B cell (primary cell): ENCODE data around the gene PLVAP. TPM values are rescaled to one million over a fixed set of nuclear protein-coding genes. Genes with fewer than 3 reads are reported as not detected.

Experiments used
- ATAC-seq: fragments of 200-7000 bp; cut with Tn5 transposase; one replicate; pipeline ENCODE4 v1.10.0; 2021; ENCODE audit warnings: low read depth, mild to moderate bottlenecking, moderate number of reproducible peaks, moderate library complexity
- CTCF ChIA-PET: fragments of 350-600 bp; sonication (Branson Sonifier 250); formaldehyde crosslinking; loops from one replicate; lab custom pipeline; 2021; ENCODE audit warnings: antibody characterized with exemption, inconsistent platforms; lab: Charles Lee
- POLR2A ChIA-PET: fragments of 350-600 bp; sonication (Branson Sonifier 250); formaldehyde crosslinking; loops from one replicate; lab custom pipeline; 2021; ENCODE audit warnings: antibody characterized with exemption; lab: Charles Lee
- DNase-seq: peaks from one replicate; pipeline ENCODE4 v3.0.0; 2013
- H2AFZ ChIP-seq: 2 replicates; pipeline ENCODE4 v1.6.1; 2012; ENCODE audit warnings: mild to moderate bottlenecking, low read depth, low read length; ENCODE audit not compliant: insufficient read depth, poor library complexity, severe bottlenecking
- H3K27ac ChIP-seq, 2 donors: 1 replicate in 1 of 2; 2 replicates in 1 of 2; pipeline ENCODE4 v1.5.1; 2012 to 2013; ENCODE audit warnings: low read length in 2 of 2, mild to moderate bottlenecking in 2 of 2, moderate library complexity in 1 of 2
- H3K27me3 ChIP-seq, 4 experiments: fragments of 200-600 bp in 1 of 4; sonication (generic) in 1 of 4; replicated peaks in 1 of 4; 1 replicate in 2 of 4; 2 replicates in 2 of 4; pipeline versions ENCODE4 v1.6.1 to v1.7.0; 2013 to 2016; ENCODE audit warnings: low read length in 3 of 4, mild to moderate bottlenecking in 2 of 4, mixed read lengths in 1 of 4, moderate library complexity in 1 of 4; ENCODE audit not compliant: insufficient read depth in 4 of 4, control insufficient read depth in 3 of 4; ENCODE audit errors: control extremely low read depth in 1 of 4
- H3K36me3 ChIP-seq, 2 experiments: replicated peaks in 1 of 2; 1 replicate in 1 of 2; 2 replicates in 1 of 2; pipeline versions ENCODE4 v1.6.1 to v1.7.1; 2013; ENCODE audit warnings: low read length in 1 of 2; ENCODE audit not compliant: insufficient read depth in 2 of 2, control insufficient read depth in 1 of 2; ENCODE audit errors: control extremely low read depth in 1 of 2, extremely low read depth in 1 of 2
- H3K4me1 ChIP-seq, 2 donors: fragments of 200-600 bp in 1 of 2; sonication (generic) in 1 of 2; 1 replicate in 1 of 2; 2 replicates in 1 of 2; pipeline versions ENCODE4 v1.5.1 to v1.6.1; 2013 to 2017; ENCODE audit warnings: low read length in 2 of 2; ENCODE audit not compliant: control insufficient read depth in 2 of 2, insufficient read depth in 2 of 2
- H3K4me2 ChIP-seq: replicated peaks from 2 replicates; pipeline ENCODE3; 2012; ENCODE audit warnings: mild to moderate bottlenecking, low read depth, low read length; ENCODE audit not compliant: poor library complexity, severe bottlenecking
- H3K4me3 ChIP-seq, 5 experiments: fragments of 200-600 bp in 1 of 5; sonication (generic) in 1 of 5; 1 replicate in 3 of 5; 2 replicates in 2 of 5; pipeline versions ENCODE4 v1.5.1 to v1.7.0; 2011 to 2016; ENCODE audit warnings: low read length in 4 of 5, mild to moderate bottlenecking in 4 of 5, low read depth in 2 of 5, control low read depth in 1 of 5, moderate library complexity in 1 of 5; ENCODE audit not compliant: insufficient read depth in 1 of 5; ENCODE audit errors: control extremely low read depth in 1 of 5, extremely low read depth in 1 of 5
- H3K79me2 ChIP-seq: fragments of 200-600 bp; sonication (generic); one replicate; pipeline ENCODE4 v1.6.0; 2016; ENCODE audit warnings: low read length; ENCODE audit not compliant: control insufficient read depth, insufficient read depth
- H3K9ac ChIP-seq: fragments of 200-600 bp; sonication (generic); 2 replicates; pipeline ENCODE4 v1.6.1; 2017; ENCODE audit warnings: mild to moderate bottlenecking, low read length, moderate library complexity
- H3K9me3 ChIP-seq, 3 donors: one replicate each; pipeline versions ENCODE4 v1.6.1 to v1.7.1; 2013; ENCODE audit warnings: low read length in 2 of 3; ENCODE audit not compliant: control insufficient read depth in 2 of 3, insufficient read depth in 1 of 3; ENCODE audit errors: control extremely low read depth in 1 of 3
- H4K20me1 ChIP-seq: 2 replicates; pipeline ENCODE4 v1.6.0; 2012; ENCODE audit warnings: mild to moderate bottlenecking, low read length; ENCODE audit not compliant: insufficient read depth, control insufficient read depth, poor library complexity, severe bottlenecking
- H3K27ac Mint-ChIP-seq: one replicate; pipeline ENCODE4 v1.8.0; 2021; ENCODE audit warnings: mixed read lengths
- H3K27me3 Mint-ChIP-seq: one replicate; pipeline ENCODE4 v1.8.0; 2021; ENCODE audit warnings: mixed read lengths
- H3K4me1 Mint-ChIP-seq: one replicate; pipeline ENCODE4 v1.8.0; 2021; ENCODE audit warnings: mixed read lengths
- H3K4me3 Mint-ChIP-seq: one replicate; pipeline ENCODE4 v1.8.0; 2021; ENCODE audit warnings: mixed read lengths
- H3K9me3 Mint-ChIP-seq: one replicate; pipeline ENCODE4 v1.8.0; 2022; ENCODE audit warnings: mixed read lengths; ENCODE audit not compliant: insufficient read depth
- EZH2 ChIP-seq: IDR thresholded peaks from 2 replicates; pipeline ENCODE4 v1.6.1; 2012; ENCODE audit warnings: borderline replicate concordance, low read depth, mild to moderate bottlenecking, moderate library complexity, low read length; ENCODE audit not compliant: insufficient read depth, poor library complexity, severe bottlenecking
- WGBS: methylation state at CpG from one replicate; pipeline ENCODE4 v1.1.5; 2013; ENCODE audit warnings: missing lambda C conversion rate; ENCODE audit not compliant: insufficient coverage; 5-methylcytosine and 5-hydroxymethylcytosine counted together
- intact Hi-C: fragments of 100-400 bp; cut with micrococcal nuclease; formaldehyde crosslinking; loops from one replicate; pipeline ENCODE4 v1.10.0; 2022
- polyA plus RNA-seq: library from polyadenylated mRNA; depleted of rRNA; stranded (reverse); fragments of >200 nt; gene quantifications from 2 replicates; pipeline ENCODE4 v1.2.3, GENCODE V29; 2012
- total RNA-seq, 2 donors: library from RNA; stranded (reverse); fragments of 120-200 nt in 1 of 2; gene quantifications; 1 replicate in 1 of 2; 2 replicates in 1 of 2; pipeline versions ENCODE4 v1.2.3 to v1.2.4, GENCODE V29; 2013 to 2022
- TF ChIP-seq, protein P1 (sequence below): fragments of 200-600 bp; IDR thresholded peaks from one replicate; pipeline ENCODE4 v1.8.0; 2022; ENCODE audit warnings: antibody characterized with exemption, mild to moderate bottlenecking

The PLVAP gene
- total and polyA plus RNA-seq, 2 donors (not counting 1 experiment from before 2014, with no cell fraction given) = 0.06 TPM; not detected in 1

DNA sequence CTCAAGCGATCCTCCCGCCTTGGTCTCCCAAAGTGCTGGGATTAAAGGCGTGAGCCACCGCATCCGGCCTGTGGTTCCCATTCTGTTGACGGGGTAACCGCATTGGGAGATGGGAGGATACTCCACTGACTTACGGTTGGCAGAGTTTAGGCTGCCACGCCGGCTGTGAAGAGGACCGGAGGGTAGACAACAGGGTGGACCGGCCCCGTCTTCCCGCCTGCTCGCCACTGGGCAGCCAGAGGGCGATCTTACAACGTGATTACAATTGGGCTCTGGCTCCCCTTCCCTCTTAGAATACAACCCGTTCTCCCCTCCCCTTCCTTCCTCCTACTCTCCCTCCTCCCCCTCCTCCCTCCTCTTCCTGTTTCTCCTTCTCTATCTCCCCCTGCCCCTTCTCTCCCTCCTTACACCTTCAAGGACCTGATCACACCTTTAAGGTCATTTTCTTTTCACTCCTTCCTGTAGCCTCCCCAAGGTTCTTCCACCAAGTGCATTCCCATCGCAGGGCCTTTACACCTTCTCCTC lies 17.8 kb upstream of the PLVAP start:
- H4K20me1 ChIP-seq = no peaks in the 10 kb centered on the region
- Mint-ChIP-seq H3K9me3 (no peaks in the 10 kb centered on the region), H3K4me3 (no peak overlapping the region), H3K4me1 (peaks cover 21% of the 10 kb centered on the region), H3K27ac (peak overlapping the region; percentile 41), H3K27me3 (no peaks in the 10 kb centered on the region)
- intact Hi-C loops = loop anchor here (1.0 kb wide), 1 partner anchor 71 kb away; no protein-coding TSS in a partner anchor
- ATAC-seq (no peak), DNase-seq (peak; percentile 56)
- peak overlapping the region in 1 of 2 donors; percentile 53 for H3K27ac ChIP-seq
- no peaks in the 10 kb centered on the region for H3K79me2 ChIP-seq
- ChIA-PET CTCF (interaction anchor here (1.0 to 2.1 kb wide), 4 partner anchors 9 to 71 kb away, joined by 3 to 14 read pairs (median 4); no protein-coding TSS in a partner anchor), POLR2A (interaction anchor here (0.5 kb wide), 1 partner anchor 52 kb away, joined by 3 read pairs; no protein-coding TSS in a partner anchor)
- H3K4me3 ChIP-seq = no peak overlapping the region
- WGBS = 17% methylated on average over 19 of the region's 19 CpGs
- peaks cover 0 to 19% (median 8%) of the 10 kb centered on the region in 4 experiments for H3K27me3 ChIP-seq
- peaks cover 23 to 26% of the 10 kb centered on the region in 2 donors for H3K4me1 ChIP-seq
- peaks cover 0 to 9% (median 0%) of the 10 kb centered on the region in 3 donors for H3K9me3 ChIP-seq
- H3K4me2 ChIP-seq = peak overlapping the region; percentile 51
- H3K9ac ChIP-seq = no peak overlapping the region
- TF ChIP-seq, protein P1, sequence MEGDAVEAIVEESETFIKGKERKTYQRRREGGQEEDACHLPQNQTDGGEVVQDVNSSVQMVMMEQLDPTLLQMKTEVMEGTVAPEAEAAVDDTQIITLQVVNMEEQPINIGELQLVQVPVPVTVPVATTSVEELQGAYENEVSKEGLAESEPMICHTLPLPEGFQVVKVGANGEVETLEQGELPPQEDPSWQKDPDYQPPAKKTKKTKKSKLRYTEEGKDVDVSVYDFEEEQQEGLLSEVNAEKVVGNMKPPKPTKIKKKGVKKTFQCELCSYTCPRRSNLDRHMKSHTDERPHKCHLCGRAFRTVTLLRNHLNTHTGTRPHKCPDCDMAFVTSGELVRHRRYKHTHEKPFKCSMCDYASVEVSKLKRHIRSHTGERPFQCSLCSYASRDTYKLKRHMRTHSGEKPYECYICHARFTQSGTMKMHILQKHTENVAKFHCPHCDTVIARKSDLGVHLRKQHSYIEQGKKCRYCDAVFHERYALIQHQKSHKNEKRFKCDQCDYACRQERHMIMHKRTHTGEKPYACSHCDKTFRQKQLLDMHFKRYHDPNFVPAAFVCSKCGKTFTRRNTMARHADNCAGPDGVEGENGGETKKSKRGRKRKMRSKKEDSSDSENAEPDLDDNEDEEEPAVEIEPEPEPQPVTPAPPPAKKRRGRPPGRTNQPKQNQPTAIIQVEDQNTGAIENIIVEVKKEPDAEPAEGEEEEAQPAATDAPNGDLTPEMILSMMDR = peak; percentile 28
- no peak for TF ChIP-seq EZH2
- peak overlapping the region; percentile 38 for H2AFZ ChIP-seq
- peaks cover 0 to 8% of the 10 kb centered on the region in 2 experiments for H3K36me3 ChIP-seq

DNA sequence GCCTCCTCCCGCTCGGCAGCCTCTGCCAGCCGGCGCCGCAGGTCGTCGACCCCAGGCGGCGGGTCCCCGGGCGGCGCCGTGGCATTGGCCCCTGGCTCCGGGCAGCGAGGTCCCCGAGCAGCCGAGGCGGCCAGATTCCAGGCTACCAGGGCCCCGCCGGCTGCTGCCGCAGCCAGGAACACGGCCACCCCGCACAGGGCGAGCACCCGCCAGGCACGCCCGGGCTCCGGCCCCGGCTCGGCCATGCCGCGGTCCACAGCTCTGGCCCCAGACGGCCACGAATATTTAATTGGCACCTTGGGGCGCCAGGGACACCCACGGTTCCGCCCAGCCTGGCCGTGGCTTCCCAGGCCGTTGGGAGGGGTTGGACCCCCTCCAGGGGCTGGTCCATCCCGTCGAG lies 16.8 kb upstream of the PLVAP start, which contains the start of gene CCDC194:
CCDC194 (minus strand) TSS at position 283 of the 400 bp plus-strand sequence; CDS start at position 245, 38 bp downstream.
- Mint-ChIP-seq H3K27me3 (no peaks in the 10 kb centered on the region), H3K9me3 (peaks cover 3% of the 10 kb centered on the region), H3K27ac (peak within 1 kb of the TSS; percentile 41), H3K4me1 (peaks cover 21% of the 10 kb centered on the region), H3K4me3 (peak within 1 kb of the TSS; percentile 16)
- no peak within 1 kb of the TSS for H3K9ac ChIP-seq
- ChIA-PET POLR2A (interaction anchor here (0.6 to 0.7 kb wide), 2 partner anchors 56 to 64 kb away, joined by 4 to 9 read pairs; no protein-coding TSS in a partner anchor), CTCF (interaction anchor here (1.7 to 2.1 kb wide), 2 partner anchors 8 to 72 kb away, joined by 5 to 14 read pairs; no protein-coding TSS in a partner anchor)
- ATAC-seq = no peak
- DNase-seq = no peak
- H3K4me2 ChIP-seq = peak within 1 kb of the TSS; percentile 51
- H4K20me1 ChIP-seq = no peaks in the 10 kb centered on the region
- peak within 1 kb of the TSS in 1 of 2 donors; percentile 53 for H3K27ac ChIP-seq
- intact Hi-C loops = no loop called here
- H3K36me3 ChIP-seq = peaks cover 0 to 8% of the 10 kb centered on the region in 2 experiments
- peaks cover 23 to 27% of the 10 kb centered on the region in 2 donors for H3K4me1 ChIP-seq
- 82% methylated on average over 41 of the region's 41 CpGs for WGBS
- no peak within 1 kb of the TSS for H3K4me3 ChIP-seq
- no peak for TF ChIP-seq EZH2
- TF ChIP-seq, protein P1 = no peak
- peaks cover 0 to 14% (median 0%) of the 10 kb centered on the region in 3 donors for H3K9me3 ChIP-seq
- H2AFZ ChIP-seq = peak within 1 kb of the TSS; percentile 38
- H3K79me2 ChIP-seq = no peaks in the 10 kb centered on the region
- H3K27me3 ChIP-seq = peaks cover 0 to 19% (median 9%) of the 10 kb centered on the region in 4 experiments
